Measurements from ENCODE around the gene ARHGAP25.

GRCh38 chr2:68710336-68710735 lies 24.3 kb upstream of the ARHGAP25 start:
- TF ChIP-seq CTCF (IDR thresholded peaks at IDR 0.05) (no peak), POLR2A (IDR thresholded peaks at IDR 0.05) (no peak)

All from thyroid gland (tissue), 4 donors.